ENCODE data around the gene LNX1.
A peak's percentile ranks its signal among the peaks of the same experiment; 100 is the strongest.

LNX1 gene

DNA sequence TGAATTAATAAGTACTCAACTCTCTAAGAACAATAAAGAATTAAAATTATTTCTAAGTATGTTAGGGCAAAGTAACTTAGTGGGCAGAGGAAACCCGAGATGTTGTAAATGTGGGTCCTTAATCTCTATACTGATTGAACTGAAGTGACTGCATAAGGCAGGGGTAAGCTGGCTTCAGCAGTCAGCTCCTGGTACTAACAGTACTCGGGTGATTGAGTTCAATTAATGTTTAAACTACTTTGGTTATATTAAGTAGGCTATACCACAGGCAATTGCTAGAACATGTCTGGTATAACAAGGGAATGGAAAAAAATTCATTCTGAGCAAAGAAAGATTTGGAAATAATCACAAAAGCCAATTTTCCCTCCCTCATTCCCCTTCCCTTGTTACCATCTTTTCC is 90.7 kb downstream of the LNX1 start:
- H3K4me3 ChIP-seq (ENCODE audit: low read depth, low read length) = no peak overlapping the region
- TF ChIP-seq MYC (IDR thresholded peaks at IDR 0.05; ENCODE audit: low read depth, low read length) (no peak), POLR2A (IDR thresholded peaks at IDR 0.05; ENCODE audit: extremely low read depth, insufficient read length) (no peak)
- TF ChIP-seq, protein P1, sequence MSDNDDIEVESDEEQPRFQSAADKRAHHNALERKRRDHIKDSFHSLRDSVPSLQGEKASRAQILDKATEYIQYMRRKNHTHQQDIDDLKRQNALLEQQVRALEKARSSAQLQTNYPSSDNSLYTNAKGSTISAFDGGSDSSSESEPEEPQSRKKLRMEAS (IDR thresholded peaks at IDR 0.05; ENCODE audit: low read depth, low read length) = no peak
- TF ChIP-seq, protein P2, sequence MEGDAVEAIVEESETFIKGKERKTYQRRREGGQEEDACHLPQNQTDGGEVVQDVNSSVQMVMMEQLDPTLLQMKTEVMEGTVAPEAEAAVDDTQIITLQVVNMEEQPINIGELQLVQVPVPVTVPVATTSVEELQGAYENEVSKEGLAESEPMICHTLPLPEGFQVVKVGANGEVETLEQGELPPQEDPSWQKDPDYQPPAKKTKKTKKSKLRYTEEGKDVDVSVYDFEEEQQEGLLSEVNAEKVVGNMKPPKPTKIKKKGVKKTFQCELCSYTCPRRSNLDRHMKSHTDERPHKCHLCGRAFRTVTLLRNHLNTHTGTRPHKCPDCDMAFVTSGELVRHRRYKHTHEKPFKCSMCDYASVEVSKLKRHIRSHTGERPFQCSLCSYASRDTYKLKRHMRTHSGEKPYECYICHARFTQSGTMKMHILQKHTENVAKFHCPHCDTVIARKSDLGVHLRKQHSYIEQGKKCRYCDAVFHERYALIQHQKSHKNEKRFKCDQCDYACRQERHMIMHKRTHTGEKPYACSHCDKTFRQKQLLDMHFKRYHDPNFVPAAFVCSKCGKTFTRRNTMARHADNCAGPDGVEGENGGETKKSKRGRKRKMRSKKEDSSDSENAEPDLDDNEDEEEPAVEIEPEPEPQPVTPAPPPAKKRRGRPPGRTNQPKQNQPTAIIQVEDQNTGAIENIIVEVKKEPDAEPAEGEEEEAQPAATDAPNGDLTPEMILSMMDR (IDR thresholded peaks at IDR 0.05; ENCODE audit: low read depth, low read length) = no peak
- DNase-seq (ENCODE audit: low read depth) = no peak

DNA sequence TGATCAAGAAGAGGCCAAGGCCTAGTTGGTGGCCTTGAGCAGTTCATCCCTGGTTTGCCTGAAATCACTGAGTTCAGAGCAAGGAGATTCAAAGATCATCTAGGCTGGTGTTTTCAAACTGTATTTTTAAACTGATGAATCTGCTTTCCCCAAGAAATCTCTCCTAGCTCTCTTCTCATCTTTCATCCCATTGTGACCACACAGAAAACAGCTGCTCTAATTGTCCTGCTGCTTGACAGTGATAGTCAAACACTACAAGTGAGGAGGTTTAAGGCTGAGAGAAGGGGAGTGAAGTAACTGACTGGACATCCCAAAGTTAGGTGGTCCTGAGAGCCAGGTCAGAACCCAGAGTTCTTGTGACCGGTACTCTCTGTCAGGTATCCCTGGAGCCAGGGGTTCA is 91.5 kb downstream of the LNX1 start:
- H3K4me3 ChIP-seq (ENCODE audit: low read depth, low read length) = no peak overlapping the region
- TF ChIP-seq POLR2A (IDR thresholded peaks at IDR 0.05; ENCODE audit: extremely low read depth, insufficient read length) = no peak
- TF ChIP-seq, protein P1 (IDR thresholded peaks at IDR 0.05; ENCODE audit: low read depth, low read length) = no peak
- TF ChIP-seq MYC (IDR thresholded peaks at IDR 0.05; ENCODE audit: low read depth, low read length) = no peak
- TF ChIP-seq, protein P2 (IDR thresholded peaks at IDR 0.05; ENCODE audit: low read depth, low read length) = no peak
- no peak for DNase-seq (ENCODE audit: low read depth)

DNA sequence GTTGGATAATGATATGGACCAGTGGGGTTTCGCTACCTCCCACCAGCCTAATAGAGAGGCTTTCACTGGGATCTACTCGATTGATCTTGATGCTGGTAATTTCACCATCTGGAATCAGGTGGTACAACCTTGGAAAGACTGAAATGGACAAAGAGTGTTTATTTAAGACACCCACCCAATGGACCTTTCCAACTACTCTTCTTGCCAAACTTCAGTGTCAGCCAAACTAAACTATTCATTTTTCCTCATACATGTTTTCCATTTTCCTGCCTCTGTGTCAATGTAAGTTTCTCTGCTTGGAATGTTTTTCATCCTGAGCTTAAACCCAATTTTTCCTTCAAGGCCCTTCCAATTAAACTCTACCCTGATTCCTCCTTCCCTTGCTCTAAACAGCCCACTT is 92.6 kb downstream of the LNX1 start:
- DNase-seq (ENCODE audit: low read depth) = no peak
- no peak for TF ChIP-seq MYC (IDR thresholded peaks at IDR 0.05; ENCODE audit: low read depth, low read length)
- TF ChIP-seq POLR2A (IDR thresholded peaks at IDR 0.05; ENCODE audit: extremely low read depth, insufficient read length) = no peak
- TF ChIP-seq, protein P1 (IDR thresholded peaks at IDR 0.05; ENCODE audit: low read depth, low read length) = no peak
- TF ChIP-seq, protein P2 (IDR thresholded peaks at IDR 0.05; ENCODE audit: low read depth, low read length) = no peak
- H3K4me3 ChIP-seq (ENCODE audit: low read depth, low read length) = no peak overlapping the region

DNA sequence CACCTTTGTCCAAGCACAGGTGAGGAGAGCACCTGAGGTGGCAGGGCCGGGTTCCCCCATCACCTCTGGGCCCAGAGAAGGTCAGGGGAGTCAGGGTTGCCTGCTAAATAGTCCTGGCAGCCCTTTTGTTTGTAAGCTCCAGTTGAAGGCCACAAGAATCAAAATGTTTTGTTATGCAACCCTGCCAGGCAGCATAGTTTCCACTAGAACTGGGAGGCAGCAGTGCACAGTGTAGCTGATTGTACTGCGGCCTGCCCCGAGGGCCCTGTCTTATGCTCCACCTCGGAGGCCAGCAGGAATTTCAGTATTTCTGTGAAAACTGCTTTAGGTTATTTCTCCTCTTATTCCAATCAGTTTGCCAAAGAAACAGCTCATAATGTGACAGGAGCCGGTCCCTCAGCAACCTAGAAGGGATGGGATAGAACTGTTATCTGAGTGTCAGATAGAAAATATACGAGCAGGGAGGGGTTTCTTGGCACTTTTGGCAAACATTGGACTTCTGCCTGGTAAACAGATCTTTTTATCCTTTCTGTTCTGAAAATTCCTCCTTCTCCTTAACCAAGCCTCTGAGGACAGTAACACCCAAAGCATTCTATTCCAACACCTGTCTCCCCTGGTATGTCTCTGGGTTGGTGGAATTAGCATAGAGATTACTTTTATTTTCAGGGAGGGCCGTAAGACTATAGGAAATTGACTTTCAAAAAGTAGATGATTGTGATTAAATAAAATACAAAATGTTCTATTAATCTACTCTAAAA is 93.6 kb downstream of the LNX1 start:
- TF ChIP-seq, protein P2 (IDR thresholded peaks at IDR 0.05; ENCODE audit: low read depth, low read length) = no peak
- TF ChIP-seq MYC (IDR thresholded peaks at IDR 0.05; ENCODE audit: low read depth, low read length) = no peak
- TF ChIP-seq, protein P1 (IDR thresholded peaks at IDR 0.05; ENCODE audit: low read depth, low read length) = no peak
- TF ChIP-seq POLR2A (IDR thresholded peaks at IDR 0.05; ENCODE audit: extremely low read depth, insufficient read length) = no peak
- DNase-seq (ENCODE audit: low read depth) = peak; percentile 7
- no peak overlapping the region for H3K4me3 ChIP-seq (ENCODE audit: low read depth, low read length)

DNA sequence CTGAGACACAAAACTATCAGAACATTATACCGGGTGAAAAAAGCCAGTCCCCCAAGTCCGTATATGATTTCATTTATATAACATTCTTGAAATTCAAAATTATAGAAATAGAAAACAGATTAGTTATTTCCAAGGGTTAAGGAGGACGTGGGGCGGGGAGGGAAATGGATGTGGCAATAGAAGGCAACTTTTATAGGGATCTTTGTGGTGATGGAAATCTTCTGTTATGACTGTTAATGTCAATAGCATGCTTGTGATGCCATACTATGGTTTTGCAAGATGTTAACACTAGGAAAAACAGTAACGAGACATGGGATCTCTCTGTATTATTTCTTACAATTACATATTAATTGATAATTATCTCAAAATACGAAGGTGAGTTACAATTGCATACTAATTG is 96.4 kb downstream of the LNX1 start:
- TF ChIP-seq MYC (IDR thresholded peaks at IDR 0.05; ENCODE audit: low read depth, low read length) = no peak
- TF ChIP-seq, protein P2 (IDR thresholded peaks at IDR 0.05; ENCODE audit: low read depth, low read length) = no peak
- no peak for TF ChIP-seq POLR2A (IDR thresholded peaks at IDR 0.05; ENCODE audit: extremely low read depth, insufficient read length)
- TF ChIP-seq, protein P1 (IDR thresholded peaks at IDR 0.05; ENCODE audit: low read depth, low read length) = no peak

More for the DNA sequence above, 96.4 kb downstream of the LNX1 start:
- H3K4me3 ChIP-seq (ENCODE audit: low read depth, low read length) = no peak overlapping the region
- DNase-seq (ENCODE audit: low read depth) = peak; percentile 22

Data from NB4 (cell line).